A673 (cell line): ENCODE results near the gene PDLIM4.

Experiments
- EZH2 ChIP-seq: fragments of 200-600 bp; sonication (generic); IDR thresholded peaks from 2 replicates; pipeline ENCODE4 v1.6.1; 2017; ENCODE audit warnings: borderline replicate concordance, low read depth, mild to moderate bottlenecking, mixed read lengths, antibody characterized with exemption, low read length; ENCODE audit not compliant: poor library complexity, severe bottlenecking
- TF ChIP-seq, protein P1 (sequence below): fragments of 300-800, 200-600 bp; sonication (generic); conservative IDR thresholded peaks from 2 replicates; pipeline ENCODE4 v1.5.1; 2017; ENCODE audit warnings: low read depth, mild to moderate bottlenecking, antibody characterized with exemption, low read length, moderate library complexity, mixed read lengths

DNA sequence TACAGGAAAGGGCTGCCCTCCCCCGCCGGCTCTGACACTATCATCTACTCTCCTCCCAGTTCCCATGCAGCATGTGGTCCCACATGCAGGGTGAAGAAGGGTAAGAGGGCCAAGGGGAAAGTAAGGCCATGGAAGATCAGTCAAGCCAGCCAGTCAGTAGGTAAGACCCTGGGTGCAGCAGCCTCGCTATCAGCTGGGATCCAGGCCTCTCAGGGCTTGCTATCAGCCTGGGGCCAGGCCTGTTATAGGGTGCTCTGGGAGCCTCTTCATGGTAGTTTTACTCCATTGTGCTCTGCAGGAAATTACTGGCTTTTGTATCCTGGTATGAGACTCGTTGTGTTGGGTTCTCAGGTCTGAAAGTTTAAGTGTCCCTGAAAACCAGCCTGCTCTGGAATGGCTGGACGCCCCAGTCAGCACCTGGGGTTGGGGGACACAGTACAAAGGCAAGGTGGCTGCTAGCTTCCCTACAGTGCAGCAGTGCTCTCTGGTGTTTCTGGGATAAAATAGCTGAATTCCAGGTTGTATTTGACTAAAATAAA is 58.1 kb downstream of the PDLIM4 start:
- TF ChIP-seq, protein P1, sequence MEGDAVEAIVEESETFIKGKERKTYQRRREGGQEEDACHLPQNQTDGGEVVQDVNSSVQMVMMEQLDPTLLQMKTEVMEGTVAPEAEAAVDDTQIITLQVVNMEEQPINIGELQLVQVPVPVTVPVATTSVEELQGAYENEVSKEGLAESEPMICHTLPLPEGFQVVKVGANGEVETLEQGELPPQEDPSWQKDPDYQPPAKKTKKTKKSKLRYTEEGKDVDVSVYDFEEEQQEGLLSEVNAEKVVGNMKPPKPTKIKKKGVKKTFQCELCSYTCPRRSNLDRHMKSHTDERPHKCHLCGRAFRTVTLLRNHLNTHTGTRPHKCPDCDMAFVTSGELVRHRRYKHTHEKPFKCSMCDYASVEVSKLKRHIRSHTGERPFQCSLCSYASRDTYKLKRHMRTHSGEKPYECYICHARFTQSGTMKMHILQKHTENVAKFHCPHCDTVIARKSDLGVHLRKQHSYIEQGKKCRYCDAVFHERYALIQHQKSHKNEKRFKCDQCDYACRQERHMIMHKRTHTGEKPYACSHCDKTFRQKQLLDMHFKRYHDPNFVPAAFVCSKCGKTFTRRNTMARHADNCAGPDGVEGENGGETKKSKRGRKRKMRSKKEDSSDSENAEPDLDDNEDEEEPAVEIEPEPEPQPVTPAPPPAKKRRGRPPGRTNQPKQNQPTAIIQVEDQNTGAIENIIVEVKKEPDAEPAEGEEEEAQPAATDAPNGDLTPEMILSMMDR, result no peak
- TF ChIP-seq EZH2, result no peak
